NCI-H2196 treated with DMSO at 0.1 percent for 48 hours (cell line): ENCODE results near the gene TAF4B.
"Not testable (repeated sequence)": the region's sequence is repeated elsewhere in the genome, so short reads cannot be mapped to it uniquely, and the experiment has no call there.

Experiments
- DNase-seq: peaks from one replicate; lab custom pipeline; 2025; ENCODE audit not compliant: unreplicated experiment; lab: John Stamatoyannopoulos, UW

Gene TAF4B

GRCh38 chr18:26233208-26233607 lies 7.0 kb downstream of the TAF4B start:
- no peak for DNase-seq

DNA sequence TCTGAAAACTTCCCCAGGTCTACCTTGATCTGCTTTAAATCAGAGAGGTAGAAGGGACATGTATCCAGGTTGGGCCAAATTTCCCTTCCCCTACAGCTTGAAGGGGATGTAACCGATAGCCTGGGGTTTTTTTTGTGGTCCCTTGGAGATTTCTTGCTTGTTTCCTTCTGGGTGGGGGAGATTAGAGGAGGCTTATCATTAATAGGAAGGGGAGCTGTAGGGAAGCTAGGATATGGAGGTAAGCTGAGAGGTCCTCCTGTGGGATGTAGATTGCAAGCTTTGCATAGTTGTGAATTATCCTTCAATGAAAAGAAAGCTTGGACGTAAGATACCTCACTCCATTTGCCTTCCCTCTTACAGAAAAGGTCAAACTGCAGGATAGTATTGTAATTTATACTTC lies 11.1 kb downstream of the TAF4B start:
- not testable (repeated sequence) for DNase-seq

GRCh38 chr18:26238718-26239117 lies 12.5 kb downstream of the TAF4B start:
- not testable (repeated sequence) for DNase-seq

DNA sequence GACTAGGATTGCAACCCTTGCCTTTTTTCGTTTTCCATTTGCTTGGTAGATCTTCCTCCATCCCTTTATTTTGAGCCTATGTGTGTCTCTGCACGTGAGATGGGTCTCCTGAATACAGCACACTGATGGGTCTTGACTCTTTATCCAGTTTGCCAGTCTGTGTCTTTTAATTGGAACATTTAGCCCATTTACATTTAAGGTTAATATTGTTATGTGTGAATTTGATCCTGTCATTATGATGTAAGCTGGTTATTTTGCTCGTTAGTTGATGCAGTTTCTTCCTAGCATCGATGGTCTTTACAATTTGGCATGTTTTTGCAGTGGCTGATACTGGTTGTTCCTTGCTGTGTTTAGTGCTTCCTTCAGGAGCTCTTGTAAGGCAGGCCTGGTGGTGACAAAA lies 16.1 kb downstream of the TAF4B start:
- DNase-seq = not testable (repeated sequence)

DNA sequence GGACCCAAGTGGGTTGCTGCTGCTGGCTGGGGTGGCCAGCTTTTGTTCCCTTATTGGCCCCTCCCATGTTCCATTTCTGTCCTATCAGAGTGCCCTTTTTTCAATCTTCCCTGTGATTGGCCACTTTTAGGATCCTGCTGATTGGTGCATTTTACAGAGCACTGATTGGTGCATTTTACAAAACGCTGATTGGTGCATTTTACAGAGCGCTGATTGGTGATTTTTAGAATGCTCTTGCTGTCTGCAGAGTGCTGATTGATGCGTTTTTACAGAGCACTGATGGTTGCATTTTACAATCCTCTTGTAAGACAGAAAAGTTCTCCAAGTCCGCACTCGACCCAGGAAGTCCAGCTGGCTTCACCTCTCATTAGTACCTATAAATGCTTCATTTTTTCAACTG lies 19.2 kb downstream of the TAF4B start:
- DNase-seq = not testable (repeated sequence)

GRCh38 chr18:26252411-26252810 lies 26.2 kb downstream of the TAF4B start:
- no peak for DNase-seq

GRCh38 chr18:26254808-26255207 lies 28.6 kb downstream of the TAF4B start:
- DNase-seq = not testable (repeated sequence)

DNA sequence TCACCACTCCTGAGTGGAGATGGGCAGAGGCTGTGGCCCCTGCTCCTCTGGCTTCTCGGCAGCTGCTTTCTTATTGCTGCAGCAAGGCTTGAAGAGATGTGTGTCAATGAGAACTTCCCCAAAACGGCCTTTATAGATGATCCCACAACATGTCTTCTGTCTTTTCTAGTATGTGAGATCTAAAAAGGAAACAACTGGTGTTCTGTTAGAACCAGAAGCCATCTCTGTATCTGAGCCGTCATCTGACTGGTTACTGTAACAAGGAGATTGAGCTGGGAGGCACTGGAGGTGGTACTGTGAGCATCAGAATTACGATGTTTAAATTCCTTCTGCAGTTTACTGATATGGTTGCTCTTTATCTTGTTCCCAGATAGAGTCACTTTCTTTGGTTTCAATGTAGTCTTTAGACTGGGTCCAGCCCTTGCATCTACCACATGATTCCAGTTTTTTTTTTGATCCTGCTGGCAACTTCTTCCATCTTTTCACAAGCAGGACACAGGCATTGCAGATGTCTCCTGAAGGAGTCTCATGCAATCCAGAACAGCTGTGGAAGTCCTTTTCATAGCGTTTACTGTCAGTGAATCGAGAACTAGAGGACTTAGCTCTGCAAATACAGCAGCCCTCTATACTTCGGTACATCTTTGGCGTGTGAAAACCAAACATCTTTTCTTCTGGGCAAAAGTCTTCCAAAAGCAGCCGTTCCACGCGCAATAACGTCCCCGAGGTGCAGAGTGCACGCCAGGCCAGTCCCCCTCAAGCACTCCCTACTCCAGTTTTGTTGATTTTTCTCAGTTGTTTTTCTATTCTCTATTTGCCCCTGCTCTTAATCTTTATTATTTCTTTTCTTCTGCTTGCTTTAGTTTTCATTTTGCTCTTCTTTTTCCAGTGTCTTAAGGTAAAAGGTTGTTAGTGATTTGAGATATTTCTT lies 29.7 kb downstream of the TAF4B start:
- no peak for DNase-seq

- no peak for DNase-seq
Observed at GRCh38 chr18:26258711-26259110, 32.5 kb downstream of the TAF4B start.

DNA sequence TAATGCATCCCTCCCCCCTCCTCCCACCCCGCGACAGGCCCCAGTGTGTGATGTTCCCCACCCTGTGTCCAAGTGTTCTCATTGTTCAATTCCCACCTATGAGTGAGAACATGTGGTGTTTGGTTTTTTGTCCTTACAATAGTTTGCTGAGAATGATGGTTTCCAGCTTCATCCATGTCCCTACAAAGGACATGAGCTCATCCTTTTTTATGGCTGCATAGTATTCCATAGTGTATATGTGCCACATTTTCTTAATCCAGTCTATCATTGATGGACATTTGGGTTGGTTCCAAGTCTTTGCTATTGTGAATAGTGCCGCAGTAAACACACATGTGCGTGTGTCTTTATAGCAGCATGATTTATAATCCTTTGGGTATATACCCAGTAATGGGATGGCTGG lies 33.2 kb downstream of the TAF4B start:
- not testable (repeated sequence) for DNase-seq

- DNase-seq = no peak
Observed at GRCh38 chr18:26262156-26262555, 35.9 kb downstream of the TAF4B start.

- no peak for DNase-seq
Observed at GRCh38 chr18:26267357-26267930, 41.2 kb downstream of the TAF4B start.

DNA sequence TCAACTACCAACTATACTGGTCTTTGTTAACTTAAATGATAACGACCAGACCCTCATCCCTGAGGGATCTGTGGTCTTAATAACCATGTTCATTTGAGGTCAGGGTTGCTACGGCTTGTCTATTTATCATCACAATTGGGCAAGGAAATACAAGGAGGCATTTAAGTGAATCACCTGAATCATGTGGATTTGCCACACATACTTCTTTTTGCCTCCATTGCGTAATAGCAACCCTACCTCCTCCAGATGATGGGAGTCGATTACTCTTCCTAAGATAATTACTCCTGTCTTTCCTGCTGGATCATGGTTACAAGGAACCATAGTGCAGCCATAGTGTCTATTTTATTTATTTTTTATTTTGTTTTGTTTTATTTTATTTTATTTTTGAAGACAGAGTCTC lies 42.2 kb downstream of the TAF4B start:
- DNase-seq = no peak

DNA sequence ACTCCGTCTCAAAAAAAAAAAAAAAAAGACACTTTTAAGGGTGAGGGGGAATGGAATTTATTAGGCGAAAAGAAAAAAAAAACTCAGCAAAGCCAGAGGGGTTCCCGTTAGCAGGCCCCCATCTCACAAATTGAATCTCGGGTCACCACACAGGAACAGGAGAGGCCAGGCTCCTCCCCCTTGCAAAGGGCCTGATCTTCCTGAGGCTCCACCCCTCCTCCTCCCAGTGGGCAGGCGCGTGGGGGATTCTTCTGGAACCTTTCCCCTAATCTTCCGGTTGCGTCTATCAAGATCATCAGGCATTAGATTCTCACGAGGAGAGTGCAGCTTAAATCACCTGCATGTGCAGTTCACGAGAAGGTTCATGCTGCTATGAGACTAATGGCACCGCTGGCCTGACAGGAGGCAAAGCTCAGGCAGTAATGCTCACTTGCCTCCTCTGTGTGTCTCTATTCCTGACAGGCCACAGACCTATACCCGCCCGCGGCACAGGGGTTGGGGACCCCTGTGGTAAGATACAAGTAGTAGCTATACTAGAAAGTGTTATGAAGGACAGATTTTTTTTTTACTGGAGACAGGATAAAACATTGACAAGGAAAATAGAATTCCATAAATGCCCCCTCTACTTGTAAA lies 45.8 kb downstream of the TAF4B start:
- no peak for DNase-seq

DNA sequence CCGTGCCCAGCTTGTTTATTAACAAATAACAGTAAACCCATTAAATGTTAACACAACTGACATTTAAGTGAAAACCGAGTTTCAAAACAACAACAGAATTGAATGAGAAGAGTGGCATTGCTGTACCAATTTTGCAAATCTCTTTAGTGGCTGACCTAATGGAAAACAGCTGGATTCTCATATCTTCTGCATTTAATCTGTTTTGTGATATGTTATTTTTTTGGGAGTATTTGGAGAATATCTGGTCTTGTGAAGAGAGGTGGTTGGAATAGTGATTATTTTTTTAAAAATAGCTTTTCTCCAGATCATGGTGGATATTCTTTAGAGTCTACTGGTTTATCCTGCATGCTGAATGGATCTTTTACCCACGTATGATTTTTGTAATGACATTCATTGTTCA lies 51.1 kb downstream of the TAF4B start:
- DNase-seq = no peak

GRCh38 chr18:26279428-26279827 lies 53.2 kb downstream of the TAF4B start:
- no peak for DNase-seq

- DNase-seq = no peak
Observed at GRCh38 chr18:26286008-26286407, 59.8 kb downstream of the TAF4B start.

- no peak for DNase-seq
Observed at GRCh38 chr18:26287644-26288043, 61.4 kb downstream of the TAF4B start.

DNA sequence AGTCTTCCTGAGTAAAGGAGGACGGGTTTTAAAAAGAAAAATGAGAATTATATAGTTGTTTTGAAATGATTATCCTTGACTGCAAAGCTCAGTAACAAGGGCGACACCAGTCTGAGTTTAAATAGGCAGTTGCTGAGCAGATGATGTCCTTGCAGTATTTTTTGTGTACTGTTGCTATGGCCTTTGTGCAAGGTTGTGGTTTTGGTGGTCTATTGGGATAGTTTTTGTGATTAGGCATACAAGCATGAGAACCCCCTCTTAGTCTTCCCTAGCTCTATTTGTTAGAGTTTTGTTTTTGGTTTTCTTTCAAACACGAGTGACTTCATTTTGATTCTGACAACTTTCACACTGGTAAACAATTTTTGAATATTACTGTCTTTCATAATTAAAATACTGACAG lies 64.1 kb downstream of the TAF4B start:
- DNase-seq = no peak

- DNase-seq = no peak
Observed at GRCh38 chr18:26293982-26294381, 67.7 kb downstream of the TAF4B start.

- no peak for DNase-seq
Observed at GRCh38 chr18:26298107-26298506, 71.9 kb downstream of the TAF4B start.

GRCh38 chr18:26301681-26302080 lies 75.4 kb downstream of the TAF4B start:
- no peak for DNase-seq
